Measurements from ENCODE around the gene RIN2. TPM values are rescaled to one million over a fixed set of nuclear protein-coding genes. Genes with fewer than 3 reads are reported as not detected.

The RIN2 gene
- total and polyA plus RNA-seq, 7 experiments from 2014 or later, result 0.57 to 20.8 (median 1.3) TPM; not detected in 3

GRCh38 chr20:19789009-19789408 is 31.0 kb downstream of the RIN2 start:
- peaks cover 0 to 10% (median 9%) of the 10 kb centered on the region in 5 donors for H3K27me3 Mint-ChIP-seq
- H3K4me3 Mint-ChIP-seq, result no peak overlapping the region
- no peak for DNase-seq
- Histone ChIP-seq H3K27me3 (ENCODE audit: control insufficient read depth in 2 of 2, insufficient read depth in 2 of 2, low read length in 2 of 2) (no peaks in the 10 kb centered on the region), H3K4me3 (ENCODE audit: low read length) (no peak overlapping the region), H3K9me3 (ENCODE audit: control insufficient read depth in 2 of 3, low read length in 3 of 3) (no peaks in the 10 kb centered on the region), H3K27ac (ENCODE audit: low read depth, low read length) (no peak overlapping the region), H3K36me3 (ENCODE audit: control insufficient read depth in 2 of 3, insufficient read depth in 3 of 3, low read length in 3 of 3) (no peaks in the 10 kb centered on the region), H3K4me1 (ENCODE audit: control insufficient read depth in 2 of 2, insufficient read depth in 2 of 2, low read length in 2 of 2) (no peaks in the 10 kb centered on the region)
- peaks cover 0 to 5% (median 0%) of the 10 kb centered on the region in 7 donors for H3K4me1 Mint-ChIP-seq
- intact Hi-C loops (cut with micrococcal nuclease), result loop anchor here in 1 of 2 donors (10.0 kb wide), 1 partner anchor 206 kb away; no protein-coding TSS in a partner anchor
- ChIA-PET POLR2A (no interaction called here), CTCF (no interaction called here)
- no peaks in the 10 kb centered on the region for H3K36me3 Mint-ChIP-seq
- H3K9me3 Mint-ChIP-seq, result peaks cover 0 to 14% (median 0%) of the 10 kb centered on the region in 11 donors
- no peak overlapping the region for H3K27ac Mint-ChIP-seq
- no peak for ATAC-seq

GRCh38 chr20:19789446-19789845 is 31.4 kb downstream of the RIN2 start:
- intact Hi-C loops (cut with micrococcal nuclease), result loop anchor here in 1 of 2 donors (10.0 kb wide), 1 partner anchor 205 kb away; no protein-coding TSS in a partner anchor
- CTCF ChIA-PET, result no interaction called here
- H3K4me3 Mint-ChIP-seq, result no peak overlapping the region
- no peaks in the 10 kb centered on the region for H3K9me3 ChIP-seq (ENCODE audit: control insufficient read depth in 2 of 3, low read length in 3 of 3)
- DNase-seq (no peak), ATAC-seq (no peak)
- no peaks in the 10 kb centered on the region for H3K27me3 ChIP-seq (ENCODE audit: control insufficient read depth in 2 of 2, insufficient read depth in 2 of 2, low read length in 2 of 2)
- H3K36me3 ChIP-seq (ENCODE audit: control insufficient read depth in 2 of 3, insufficient read depth in 3 of 3, low read length in 3 of 3), result no peaks in the 10 kb centered on the region
- no peak overlapping the region for H3K4me3 ChIP-seq (ENCODE audit: low read length)
- no peaks in the 10 kb centered on the region for H3K36me3 Mint-ChIP-seq
- H3K27me3 Mint-ChIP-seq, result peaks cover 0 to 9% (median 8%) of the 10 kb centered on the region in 5 donors
- H3K4me1 Mint-ChIP-seq, result peaks cover 0 to 3% (median 0%) of the 10 kb centered on the region in 7 donors
- H3K27ac Mint-ChIP-seq, result no peak overlapping the region
- H3K4me1 ChIP-seq (ENCODE audit: control insufficient read depth in 2 of 2, insufficient read depth in 2 of 2, low read length in 2 of 2), result no peaks in the 10 kb centered on the region
- H3K9me3 Mint-ChIP-seq, result peaks cover 0 to 14% (median 0%) of the 10 kb centered on the region in 11 donors
- POLR2A ChIA-PET, result no interaction called here
- H3K27ac ChIP-seq (ENCODE audit: low read depth, low read length), result no peak overlapping the region

GRCh38 chr20:19791887-19792286 is 33.8 kb downstream of the RIN2 start:
- Mint-ChIP-seq H3K27ac (no peak overlapping the region), H3K36me3 (no peaks in the 10 kb centered on the region), H3K27me3 (peaks cover 0 to 10% (median 9%) of the 10 kb centered on the region in 5 donors), H3K9me3 (peaks cover 0 to 13% (median 0%) of the 10 kb centered on the region in 11 donors), H3K4me3 (no peak overlapping the region), H3K4me1 (no peaks in the 10 kb centered on the region)
- Histone ChIP-seq H3K4me3 (ENCODE audit: low read length) (no peak overlapping the region), H3K27me3 (ENCODE audit: control insufficient read depth in 2 of 2, insufficient read depth in 2 of 2, low read length in 2 of 2) (no peaks in the 10 kb centered on the region), H3K36me3 (ENCODE audit: control insufficient read depth in 2 of 3, insufficient read depth in 3 of 3, low read length in 3 of 3) (no peaks in the 10 kb centered on the region), H3K9me3 (ENCODE audit: control insufficient read depth in 2 of 3, low read length in 3 of 3) (no peaks in the 10 kb centered on the region), H3K27ac (ENCODE audit: low read depth, low read length) (no peak overlapping the region), H3K4me1 (ENCODE audit: control insufficient read depth in 2 of 2, insufficient read depth in 2 of 2, low read length in 2 of 2) (no peaks in the 10 kb centered on the region)
- ATAC-seq, result no peak
- ChIA-PET POLR2A (no interaction called here), CTCF (no interaction called here)
- DNase-seq, result no peak
- intact Hi-C loops (cut with micrococcal nuclease), result no loop called here

- H3K9me3 ChIP-seq (ENCODE audit: control insufficient read depth in 2 of 3, low read length in 3 of 3), result no peaks in the 10 kb centered on the region
- H3K36me3 Mint-ChIP-seq, result no peaks in the 10 kb centered on the region
- H3K27ac ChIP-seq (ENCODE audit: low read depth, low read length), result no peak overlapping the region
- ATAC-seq (no peak), DNase-seq (no peak)
- H3K27me3 ChIP-seq (ENCODE audit: control insufficient read depth in 2 of 2, insufficient read depth in 2 of 2, low read length in 2 of 2), result no peaks in the 10 kb centered on the region
- H3K27me3 Mint-ChIP-seq, result peaks cover 0 to 14% (median 7%) of the 10 kb centered on the region in 5 donors
- intact Hi-C loops (cut with micrococcal nuclease), result no loop called here
- POLR2A ChIA-PET, result no interaction called here
- H3K36me3 ChIP-seq (ENCODE audit: control insufficient read depth in 2 of 3, insufficient read depth in 3 of 3, low read length in 3 of 3), result no peaks in the 10 kb centered on the region
- CTCF ChIA-PET, result interaction anchor here (0.7 kb wide), 1 partner anchor 629 kb away, joined by 3 read pairs; no protein-coding TSS in a partner anchor
- H3K4me3 Mint-ChIP-seq, result no peak overlapping the region
- no peak overlapping the region for H3K27ac Mint-ChIP-seq
- H3K4me1 ChIP-seq (ENCODE audit: control insufficient read depth in 2 of 2, insufficient read depth in 2 of 2, low read length in 2 of 2), result no peaks in the 10 kb centered on the region
- H3K9me3 Mint-ChIP-seq, result peaks cover 0 to 9% (median 0%) of the 10 kb centered on the region in 11 donors
- H3K4me1 Mint-ChIP-seq, result no peaks in the 10 kb centered on the region
- H3K4me3 ChIP-seq (ENCODE audit: low read length), result no peak overlapping the region
Measured at GRCh38 chr20:19793716-19794115, 35.7 kb downstream of the RIN2 start.

- Mint-ChIP-seq H3K27ac (no peak overlapping the region), H3K27me3 (peaks cover 0 to 14% (median 5%) of the 10 kb centered on the region in 5 donors), H3K9me3 (peaks cover 0 to 4% (median 0%) of the 10 kb centered on the region in 11 donors), H3K4me3 (no peak overlapping the region), H3K36me3 (no peaks in the 10 kb centered on the region), H3K4me1 (no peaks in the 10 kb centered on the region)
- Histone ChIP-seq H3K4me1 (ENCODE audit: control insufficient read depth in 2 of 2, insufficient read depth in 2 of 2, low read length in 2 of 2) (no peaks in the 10 kb centered on the region), H3K27ac (ENCODE audit: low read depth, low read length) (no peak overlapping the region), H3K36me3 (ENCODE audit: control insufficient read depth in 2 of 3, insufficient read depth in 3 of 3, low read length in 3 of 3) (no peaks in the 10 kb centered on the region), H3K27me3 (ENCODE audit: control insufficient read depth in 2 of 2, insufficient read depth in 2 of 2, low read length in 2 of 2) (no peaks in the 10 kb centered on the region), H3K9me3 (ENCODE audit: control insufficient read depth in 2 of 3, low read length in 3 of 3) (no peaks in the 10 kb centered on the region), H3K4me3 (ENCODE audit: low read length) (no peak overlapping the region)
- CTCF ChIA-PET, result no interaction called here
- no peak for ATAC-seq
- no peak for DNase-seq
- intact Hi-C loops (cut with micrococcal nuclease), result no loop called here
- POLR2A ChIA-PET, result no interaction called here
Measured at GRCh38 chr20:19794941-19795340, 36.9 kb downstream of the RIN2 start.

- intact Hi-C loops (cut with micrococcal nuclease), result no loop called here
- H3K36me3 ChIP-seq (ENCODE audit: control insufficient read depth in 2 of 3, insufficient read depth in 3 of 3, low read length in 3 of 3), result no peaks in the 10 kb centered on the region
- Mint-ChIP-seq H3K36me3 (no peaks in the 10 kb centered on the region), H3K9me3 (peaks cover 0 to 4% (median 0%) of the 10 kb centered on the region in 11 donors), H3K4me3 (no peak overlapping the region), H3K27me3 (peaks cover 0 to 14% (median 0%) of the 10 kb centered on the region in 5 donors), H3K4me1 (no peaks in the 10 kb centered on the region), H3K27ac (no peak overlapping the region)
- no peak overlapping the region for H3K27ac ChIP-seq (ENCODE audit: low read depth, low read length)
- POLR2A ChIA-PET, result no interaction called here
- no peaks in the 10 kb centered on the region for H3K27me3 ChIP-seq (ENCODE audit: control insufficient read depth in 2 of 2, insufficient read depth in 2 of 2, low read length in 2 of 2)
- no peaks in the 10 kb centered on the region for H3K9me3 ChIP-seq (ENCODE audit: control insufficient read depth in 2 of 3, low read length in 3 of 3)
- CTCF ChIA-PET, result no interaction called here
- DNase-seq (no peak), ATAC-seq (no peak)
- no peak overlapping the region for H3K4me3 ChIP-seq (ENCODE audit: low read length)
- no peaks in the 10 kb centered on the region for H3K4me1 ChIP-seq (ENCODE audit: control insufficient read depth in 2 of 2, insufficient read depth in 2 of 2, low read length in 2 of 2)
Measured at GRCh38 chr20:19799325-19799724, 41.3 kb downstream of the RIN2 start.

GRCh38 chr20:19802099-19802491 is 44.0 kb downstream of the RIN2 start:
- Histone ChIP-seq H3K4me1 (ENCODE audit: control insufficient read depth in 2 of 2, insufficient read depth in 2 of 2, low read length in 2 of 2) (no peaks in the 10 kb centered on the region), H3K27me3 (ENCODE audit: control insufficient read depth in 2 of 2, insufficient read depth in 2 of 2, low read length in 2 of 2) (no peaks in the 10 kb centered on the region), H3K4me3 (ENCODE audit: low read length) (no peak overlapping the region), H3K36me3 (ENCODE audit: control insufficient read depth in 2 of 3, insufficient read depth in 3 of 3, low read length in 3 of 3) (no peaks in the 10 kb centered on the region), H3K9me3 (ENCODE audit: control insufficient read depth in 2 of 3, low read length in 3 of 3) (no peaks in the 10 kb centered on the region), H3K27ac (ENCODE audit: low read depth, low read length) (no peak overlapping the region)
- intact Hi-C loops (cut with micrococcal nuclease), result no loop called here
- ChIA-PET POLR2A (no interaction called here), CTCF (no interaction called here)
- Mint-ChIP-seq H3K4me3 (no peak overlapping the region), H3K9me3 (peaks cover 0 to 8% (median 0%) of the 10 kb centered on the region in 11 donors), H3K36me3 (no peaks in the 10 kb centered on the region), H3K27me3 (peaks cover 0 to 16% (median 0%) of the 10 kb centered on the region in 5 donors), H3K27ac (no peak overlapping the region), H3K4me1 (no peaks in the 10 kb centered on the region)
- DNase-seq (no peak), ATAC-seq (no peak)

Measured in naive thymus-derived CD4-positive, alpha-beta T cell (primary cell).